HG03097 (cell line): ENCODE measurements around the gene PDGFRB.

Experiments
- ATAC-seq: cut with Tn5 transposase; IDR thresholded peaks from one replicate; pipeline ENCODE4 v1.9.1; 2021; ENCODE audit not compliant: unreplicated experiment, low FRiP score

PDGFRB gene

DNA sequence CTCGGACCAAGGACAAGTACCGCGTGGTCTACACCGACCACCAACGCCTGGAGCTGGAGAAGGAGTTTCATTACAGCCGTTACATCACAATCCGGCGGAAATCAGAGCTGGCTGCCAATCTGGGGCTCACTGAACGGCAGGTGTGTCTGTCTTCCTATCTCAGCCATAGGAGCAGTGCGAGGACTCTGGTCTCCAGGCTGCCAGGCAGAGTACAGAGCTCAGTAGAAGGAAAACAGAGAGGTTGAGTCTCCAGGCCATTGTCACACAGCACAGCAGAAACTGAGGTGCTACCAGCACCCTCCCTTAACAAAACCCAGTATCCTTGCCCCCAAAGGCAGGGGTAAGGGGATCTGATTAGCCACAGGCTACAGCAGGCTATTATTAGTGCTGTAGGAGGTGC, 27.1 kb upstream of the PDGFRB start:
- no peak for ATAC-seq

GRCh38 chr5:150181766-150182545, 26.3 kb upstream of the PDGFRB start:
- no peak for ATAC-seq

- ATAC-seq: no peak
Observed at GRCh38 chr5:150181027-150181426, 25.4 kb upstream of the PDGFRB start.

- ATAC-seq: no peak
Observed at GRCh38 chr5:150180241-150181026, 24.8 kb upstream of the PDGFRB start.

DNA sequence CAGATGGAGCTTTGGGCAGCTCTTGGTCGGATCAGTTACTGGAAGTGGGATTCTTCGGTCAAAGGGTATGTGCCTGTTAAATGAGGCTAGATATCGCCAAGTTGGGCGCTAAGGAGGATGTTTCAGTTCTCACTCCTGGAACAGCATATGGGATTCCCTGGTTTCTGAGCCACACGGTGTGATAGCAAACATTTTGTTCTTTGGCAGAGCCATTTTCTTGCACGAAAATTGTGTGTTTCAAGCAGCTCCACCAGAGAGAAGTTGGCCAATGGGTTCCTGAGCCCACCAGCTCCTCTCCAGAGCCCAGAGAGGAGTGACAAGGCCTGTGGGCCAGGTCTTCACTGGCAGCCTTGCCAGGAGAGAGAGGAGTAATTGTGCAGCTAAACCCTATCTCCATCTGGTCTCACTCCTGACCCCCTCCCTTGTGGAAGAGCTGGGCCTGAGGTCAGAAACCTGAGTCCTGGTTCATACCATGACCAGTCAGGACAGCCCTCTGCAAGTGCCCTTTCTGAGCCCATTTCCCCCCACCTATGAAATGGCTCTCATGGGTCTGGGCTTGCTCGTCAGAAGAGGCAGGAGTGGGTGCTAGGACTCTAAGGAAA, 23.5 kb upstream of the PDGFRB start:
- no peak for ATAC-seq

DNA sequence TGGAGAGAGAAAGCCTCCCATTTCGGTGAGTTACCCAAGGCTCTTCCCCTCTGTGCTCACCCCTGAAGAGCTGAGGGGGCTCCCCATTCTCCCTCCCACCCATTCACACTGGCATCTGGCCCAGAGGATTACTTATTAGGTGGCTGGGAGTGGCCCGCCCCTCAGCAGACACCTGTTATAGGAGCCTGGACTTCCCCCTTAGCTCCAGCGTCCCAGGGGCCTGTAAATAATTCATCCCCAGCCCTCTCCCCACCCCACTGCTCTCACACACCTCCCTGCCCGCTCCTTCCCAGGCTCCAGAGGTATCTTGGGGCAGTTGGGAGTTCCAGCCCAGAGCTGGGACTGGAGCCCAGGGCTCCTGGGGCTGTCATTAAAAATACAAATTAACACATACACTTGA, 22.6 kb upstream of the PDGFRB start:
- ATAC-seq: no peak

DNA sequence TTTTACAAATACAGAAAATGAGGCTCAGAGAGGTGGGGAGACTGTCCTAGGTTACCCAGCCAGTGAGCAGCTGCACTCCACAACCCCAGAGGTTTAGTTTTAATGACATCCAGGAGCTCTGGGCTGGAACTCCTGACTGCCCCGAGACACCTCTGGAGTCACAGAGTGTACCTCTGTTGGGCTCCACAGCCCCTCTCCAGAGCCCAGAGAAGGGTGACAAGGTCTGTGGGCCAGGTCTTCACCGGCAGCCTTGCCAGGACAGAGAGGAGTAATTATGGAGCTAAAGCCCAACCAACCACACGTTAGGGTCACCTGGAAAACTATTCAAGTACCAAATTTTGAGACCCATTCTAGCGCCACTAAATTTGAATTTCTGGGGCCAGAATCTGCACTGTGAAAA, 22.1 kb upstream of the PDGFRB start:
- ATAC-seq: no peak

DNA sequence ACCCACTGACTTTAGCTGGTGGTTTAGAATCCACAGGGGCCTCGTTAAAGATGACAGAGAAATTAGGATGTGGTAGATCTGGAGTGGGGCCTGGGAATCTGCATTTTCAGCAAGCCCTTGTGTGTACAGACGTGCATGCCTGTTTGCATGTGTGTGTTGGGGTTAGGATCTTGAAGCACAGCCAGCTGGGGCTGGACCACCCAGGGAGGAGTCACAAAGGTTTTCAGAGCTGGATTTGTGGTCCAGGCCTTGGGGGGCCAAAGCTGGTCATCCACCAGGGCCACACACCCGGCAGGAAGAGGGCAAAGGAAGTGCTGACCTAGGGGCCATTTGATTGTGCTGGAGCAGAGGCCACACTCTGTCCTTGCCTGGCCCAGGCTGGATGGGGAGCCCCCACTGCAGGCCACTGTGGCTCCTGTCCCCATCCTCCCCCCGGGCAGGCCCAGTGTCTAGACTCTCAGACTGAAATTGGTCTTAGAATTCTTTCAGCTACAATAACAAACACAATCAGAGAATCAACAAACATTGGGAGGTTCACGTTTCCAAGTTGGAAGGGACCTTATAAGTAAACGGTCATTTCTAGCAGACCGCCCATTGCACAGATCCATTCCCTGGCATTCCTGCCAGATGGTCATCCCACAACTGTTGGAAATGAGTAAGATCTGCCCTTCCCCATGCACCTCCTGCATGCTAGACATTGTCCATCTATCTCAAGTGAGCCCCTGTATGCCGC, 21.3 kb upstream of the PDGFRB start:
- no peak for ATAC-seq

DNA sequence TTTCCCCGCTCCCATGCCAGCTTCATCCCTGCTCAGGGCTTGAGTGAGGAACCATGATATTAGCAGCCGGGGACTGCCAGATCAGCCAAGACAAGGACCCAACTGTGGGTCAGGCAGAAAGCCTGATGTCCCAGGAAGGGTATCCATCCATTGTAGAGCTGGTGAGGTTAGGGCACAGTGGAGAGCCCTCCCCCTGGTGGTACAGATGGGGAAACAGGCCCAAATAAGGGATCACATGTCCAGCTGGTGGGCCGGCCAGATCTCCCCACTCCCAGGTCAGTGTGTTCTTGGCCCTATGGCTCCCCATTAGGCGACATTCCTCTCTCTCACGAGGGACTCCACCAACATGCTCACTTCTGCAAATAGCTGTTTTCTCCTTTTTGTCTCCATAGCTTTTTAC, 19.9 kb upstream of the PDGFRB start:
- no peak for ATAC-seq

GRCh38 chr5:150175076-150175475, 19.4 kb upstream of the PDGFRB start:
- no peak for ATAC-seq

- ATAC-seq: no peak
Observed at GRCh38 chr5:150174285-150174684, 18.6 kb upstream of the PDGFRB start.

- ATAC-seq: no peak
Observed at GRCh38 chr5:150173161-150173560, 17.5 kb upstream of the PDGFRB start.

- no peak for ATAC-seq
Observed at GRCh38 chr5:150172556-150172955, 16.9 kb upstream of the PDGFRB start.

- no peak for ATAC-seq
Observed at GRCh38 chr5:150172145-150172544, 16.5 kb upstream of the PDGFRB start.

- no peak for ATAC-seq
Observed at GRCh38 chr5:150168864-150169263, 13.2 kb upstream of the PDGFRB start.

- ATAC-seq: no peak
Observed at GRCh38 chr5:150167908-150168307, 12.3 kb upstream of the PDGFRB start.

DNA sequence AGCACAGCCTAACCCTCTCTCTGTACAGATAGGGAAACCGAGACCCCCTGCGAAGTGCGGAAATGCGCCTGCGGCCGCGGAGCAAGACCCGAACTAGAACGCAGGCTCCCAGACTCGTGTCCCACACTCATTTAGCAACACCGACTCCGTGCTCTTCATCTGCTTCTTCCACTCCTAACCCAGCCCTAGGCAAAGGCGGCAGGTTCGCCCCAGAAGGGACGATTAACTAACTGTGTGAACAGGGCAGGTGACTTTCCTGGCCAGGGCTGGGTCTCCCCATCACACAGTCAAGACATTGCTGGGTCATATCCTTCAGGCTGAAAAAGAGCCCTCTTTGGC, 11.8 kb upstream of the PDGFRB start:
- no peak for ATAC-seq

DNA sequence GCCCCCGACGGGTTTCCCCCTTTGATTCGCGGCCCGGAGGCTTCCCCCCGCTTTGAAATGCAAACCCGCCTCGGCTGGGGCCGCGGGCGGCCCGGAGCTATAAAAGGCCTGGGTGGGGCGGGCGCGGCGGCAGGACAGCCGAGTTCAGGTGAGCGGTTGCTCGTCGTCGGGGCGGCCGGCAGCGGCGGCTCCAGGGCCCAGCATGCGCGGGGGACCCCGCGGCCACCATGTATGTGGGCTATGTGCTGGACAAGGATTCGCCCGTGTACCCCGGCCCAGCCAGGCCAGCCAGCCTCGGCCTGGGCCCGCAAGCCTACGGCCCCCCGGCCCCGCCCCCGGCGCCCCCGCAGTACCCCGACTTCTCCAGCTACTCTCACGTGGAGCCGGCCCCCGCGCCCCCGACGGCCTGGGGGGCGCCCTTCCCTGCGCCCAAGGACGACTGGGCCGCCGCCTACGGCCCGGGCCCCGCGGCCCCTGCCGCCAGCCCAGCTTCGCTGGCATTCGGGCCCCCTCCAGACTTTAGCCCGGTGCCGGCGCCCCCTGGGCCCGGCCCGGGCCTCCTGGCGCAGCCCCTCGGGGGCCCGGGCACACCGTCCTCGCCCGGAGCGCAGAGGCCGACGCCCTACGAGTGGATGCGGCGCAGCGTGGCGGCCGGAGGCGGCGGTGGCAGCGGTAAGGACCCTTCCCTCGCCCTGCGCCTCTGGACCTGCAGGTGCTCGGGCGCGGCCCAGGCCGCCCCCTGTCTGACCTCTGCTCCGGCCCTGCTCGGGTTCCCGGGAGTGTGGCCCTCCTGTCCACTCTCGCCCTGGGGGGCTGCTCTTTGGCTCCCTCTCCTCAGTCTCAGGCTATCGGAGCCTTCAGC, 11.2 kb upstream of the PDGFRB start, which contains the start of gene CDX1:
TSS of gene CDX1 (plus strand) at position 129 of the 862 bp plus-strand sequence. CDS start at position 228, 99 bp downstream.
- ATAC-seq: no peak

GRCh38 chr5:150166037-150166649, 10.5 kb upstream of the PDGFRB start:
- no peak for ATAC-seq
